Measurements from ENCODE around the gene ANXA10.
A peak's percentile ranks its signal among the peaks of the same experiment; 100 is the strongest.

The ANXA10 gene

GRCh38 chr4:168070903-168071302, 21.4 kb upstream of the ANXA10 start:
- peaks cover 0 to 6% (median 0%) of the 10 kb centered on the region in 4 experiments for H3K4me1 ChIP-seq (ENCODE audit: control extremely low read depth in 1 of 4, control insufficient read depth in 4 of 4, insufficient read depth in 4 of 4, low read length in 3 of 4)
- H3K4me3 ChIP-seq (ENCODE audit: control insufficient read depth in 1 of 7, extremely low read depth in 1 of 7, insufficient read depth in 4 of 7, low read depth in 2 of 7, low read length in 6 of 7), result no peak overlapping the region
- H3K9me3 ChIP-seq (ENCODE audit: control extremely low read depth in 1 of 5, control insufficient read depth in 4 of 5, insufficient read depth in 2 of 5, low read depth in 1 of 5, low read length in 4 of 5), result no peaks in the 10 kb centered on the region
- H3K27ac ChIP-seq (ENCODE audit: insufficient read depth in 1 of 2, low read depth in 1 of 2, low read length in 2 of 2, poor library complexity in 1 of 2, severe bottlenecking in 2 of 2), result no peak overlapping the region
- CTCF ChIA-PET, result no interaction called here
- no CpG with 5 or more reads among the region's 1 CpG for WGBS (ENCODE audit: insufficient coverage)
- POLR2A ChIA-PET, result no interaction called here
- H3K27me3 ChIP-seq (replicated peaks in 2 of 5; ENCODE audit: control insufficient read depth in 4 of 5, insufficient read depth in 5 of 5, low read length in 4 of 5), result no peaks in the 10 kb centered on the region
- no peaks in the 10 kb centered on the region for H3K36me3 ChIP-seq (ENCODE audit: control insufficient read depth in 4 of 4, insufficient read depth in 4 of 4, low read length in 3 of 4)
- no peak for DNase-seq

- POLR2A ChIA-PET, result no interaction called here
Observed at GRCh38 chr4:168071304-168071703, 21.0 kb upstream of the ANXA10 start.

GRCh38 chr4:168074861-168075260, 17.5 kb upstream of the ANXA10 start:
- POLR2A ChIA-PET, result no interaction called here
- Histone ChIP-seq H3K27ac (ENCODE audit: insufficient read depth in 1 of 2, low read depth in 1 of 2, low read length in 2 of 2, poor library complexity in 1 of 2, severe bottlenecking in 2 of 2) (no peak overlapping the region), H3K4me1 (ENCODE audit: control extremely low read depth in 1 of 4, control insufficient read depth in 4 of 4, insufficient read depth in 4 of 4, low read length in 3 of 4) (peaks cover 0 to 6% (median 0%) of the 10 kb centered on the region in 4 experiments), H3K27me3 (replicated peaks in 2 of 5; ENCODE audit: control insufficient read depth in 4 of 5, insufficient read depth in 5 of 5, low read length in 4 of 5) (no peaks in the 10 kb centered on the region), H3K9me3 (ENCODE audit: control extremely low read depth in 1 of 5, control insufficient read depth in 4 of 5, insufficient read depth in 2 of 5, low read depth in 1 of 5, low read length in 4 of 5) (no peaks in the 10 kb centered on the region), H3K4me3 (ENCODE audit: control insufficient read depth in 1 of 7, extremely low read depth in 1 of 7, insufficient read depth in 4 of 7, low read depth in 2 of 7, low read length in 6 of 7) (no peak overlapping the region), H3K36me3 (ENCODE audit: control insufficient read depth in 4 of 4, insufficient read depth in 4 of 4, low read length in 3 of 4) (no peaks in the 10 kb centered on the region)
- 100% methylated on average over 4 of the region's 4 CpGs for WGBS (ENCODE audit: insufficient coverage)
- CTCF ChIA-PET, result no interaction called here
- no peak for DNase-seq

More at GRCh38 chr4:168071304-168071703, 21.0 kb upstream of the ANXA10 start:
- no peak overlapping the region for H3K27ac ChIP-seq (ENCODE audit: insufficient read depth in 1 of 2, low read depth in 1 of 2, low read length in 2 of 2, poor library complexity in 1 of 2, severe bottlenecking in 2 of 2)
- peaks cover 0 to 6% (median 0%) of the 10 kb centered on the region in 4 experiments for H3K4me1 ChIP-seq (ENCODE audit: control extremely low read depth in 1 of 4, control insufficient read depth in 4 of 4, insufficient read depth in 4 of 4, low read length in 3 of 4)
- no peak overlapping the region for H3K4me3 ChIP-seq (ENCODE audit: control insufficient read depth in 1 of 7, extremely low read depth in 1 of 7, insufficient read depth in 4 of 7, low read depth in 2 of 7, low read length in 6 of 7)
- DNase-seq, result no peak
- no peaks in the 10 kb centered on the region for H3K9me3 ChIP-seq (ENCODE audit: control extremely low read depth in 1 of 5, control insufficient read depth in 4 of 5, insufficient read depth in 2 of 5, low read depth in 1 of 5, low read length in 4 of 5)
- CTCF ChIA-PET, result no interaction called here
- no CpG with 5 or more reads among the region's 2 CpGs for WGBS (ENCODE audit: insufficient coverage)
- no peaks in the 10 kb centered on the region for H3K36me3 ChIP-seq (ENCODE audit: control insufficient read depth in 4 of 4, insufficient read depth in 4 of 4, low read length in 3 of 4)
- H3K27me3 ChIP-seq (replicated peaks in 2 of 5; ENCODE audit: control insufficient read depth in 4 of 5, insufficient read depth in 5 of 5, low read length in 4 of 5), result no peaks in the 10 kb centered on the region

- WGBS (ENCODE audit: insufficient coverage), result no CpG with 5 or more reads among the region's 2 CpGs
- H3K27me3 ChIP-seq (replicated peaks in 2 of 5; ENCODE audit: control insufficient read depth in 4 of 5, insufficient read depth in 5 of 5, low read length in 4 of 5), result no peaks in the 10 kb centered on the region
- peak; percentile 34 to 65 (median 55) for DNase-seq
- peaks cover 0 to 6% (median 0%) of the 10 kb centered on the region in 4 experiments for H3K4me1 ChIP-seq (ENCODE audit: control extremely low read depth in 1 of 4, control insufficient read depth in 4 of 4, insufficient read depth in 4 of 4, low read length in 3 of 4)
- no peaks in the 10 kb centered on the region for H3K9me3 ChIP-seq (ENCODE audit: control extremely low read depth in 1 of 5, control insufficient read depth in 4 of 5, insufficient read depth in 2 of 5, low read depth in 1 of 5, low read length in 4 of 5)
- ChIA-PET CTCF (interaction anchor here (0.6 to 1.0 kb wide), 2 partner anchors 13 to 1522 kb away, joined by 3 to 4 read pairs; no protein-coding TSS in a partner anchor), POLR2A (no interaction called here)
- no peaks in the 10 kb centered on the region for H3K36me3 ChIP-seq (ENCODE audit: control insufficient read depth in 4 of 4, insufficient read depth in 4 of 4, low read length in 3 of 4)
- H3K4me3 ChIP-seq (ENCODE audit: control insufficient read depth in 1 of 7, extremely low read depth in 1 of 7, insufficient read depth in 4 of 7, low read depth in 2 of 7, low read length in 6 of 7), result no peak overlapping the region
- H3K27ac ChIP-seq (ENCODE audit: insufficient read depth in 1 of 2, low read depth in 1 of 2, low read length in 2 of 2, poor library complexity in 1 of 2, severe bottlenecking in 2 of 2), result no peak overlapping the region
Observed at GRCh38 chr4:168076989-168077725, 15.2 kb upstream of the ANXA10 start.

GRCh38 chr4:168077726-168078239, 14.6 kb upstream of the ANXA10 start:
- Histone ChIP-seq H3K4me1 (ENCODE audit: control extremely low read depth in 1 of 4, control insufficient read depth in 4 of 4, insufficient read depth in 4 of 4, low read length in 3 of 4) (peaks cover 0 to 6% (median 0%) of the 10 kb centered on the region in 4 experiments), H3K27ac (ENCODE audit: insufficient read depth in 1 of 2, low read depth in 1 of 2, low read length in 2 of 2, poor library complexity in 1 of 2, severe bottlenecking in 2 of 2) (no peak overlapping the region), H3K36me3 (ENCODE audit: control insufficient read depth in 4 of 4, insufficient read depth in 4 of 4, low read length in 3 of 4) (no peaks in the 10 kb centered on the region), H3K27me3 (replicated peaks in 2 of 5; ENCODE audit: control insufficient read depth in 4 of 5, insufficient read depth in 5 of 5, low read length in 4 of 5) (no peaks in the 10 kb centered on the region), H3K9me3 (ENCODE audit: control extremely low read depth in 1 of 5, control insufficient read depth in 4 of 5, insufficient read depth in 2 of 5, low read depth in 1 of 5, low read length in 4 of 5) (no peaks in the 10 kb centered on the region), H3K4me3 (ENCODE audit: control insufficient read depth in 1 of 7, extremely low read depth in 1 of 7, insufficient read depth in 4 of 7, low read depth in 2 of 7, low read length in 6 of 7) (no peak overlapping the region)
- ChIA-PET POLR2A (no interaction called here), CTCF (no interaction called here)
- DNase-seq, result no peak
- 96% methylated on average over 3 of the region's 5 CpGs for WGBS (ENCODE audit: insufficient coverage)

GRCh38 chr4:168082379-168082778, 10.0 kb upstream of the ANXA10 start:
- no peak for DNase-seq
- no peak overlapping the region for H3K4me3 ChIP-seq (ENCODE audit: control insufficient read depth in 1 of 7, extremely low read depth in 1 of 7, insufficient read depth in 4 of 7, low read depth in 2 of 7, low read length in 6 of 7)
- no peaks in the 10 kb centered on the region for H3K4me1 ChIP-seq (ENCODE audit: control extremely low read depth in 1 of 4, control insufficient read depth in 4 of 4, insufficient read depth in 4 of 4, low read length in 3 of 4)
- no peak overlapping the region for H3K27ac ChIP-seq (ENCODE audit: insufficient read depth in 1 of 2, low read depth in 1 of 2, low read length in 2 of 2, poor library complexity in 1 of 2, severe bottlenecking in 2 of 2)
- no peaks in the 10 kb centered on the region for H3K27me3 ChIP-seq (replicated peaks in 2 of 5; ENCODE audit: control insufficient read depth in 4 of 5, insufficient read depth in 5 of 5, low read length in 4 of 5)
- POLR2A ChIA-PET, result no interaction called here
- 80% methylated on average over 1 of the region's 5 CpGs for WGBS (ENCODE audit: insufficient coverage)
- H3K9me3 ChIP-seq (ENCODE audit: control extremely low read depth in 1 of 5, control insufficient read depth in 4 of 5, insufficient read depth in 2 of 5, low read depth in 1 of 5, low read length in 4 of 5), result peaks cover 0 to 3% (median 3%) of the 10 kb centered on the region in 5 experiments
- H3K36me3 ChIP-seq (ENCODE audit: control insufficient read depth in 4 of 4, insufficient read depth in 4 of 4, low read length in 3 of 4), result no peaks in the 10 kb centered on the region
- CTCF ChIA-PET, result no interaction called here

GRCh38 chr4:168095776-168096406, 3.6 kb downstream of the ANXA10 start:
- DNase-seq, result no peak

More at GRCh38 chr4:168095776-168096406, 3.6 kb downstream of the ANXA10 start:
- ChIA-PET CTCF (no interaction called here), POLR2A (interaction anchor here (0.6 kb wide), 1 partner anchor 377 kb away, joined by 5 read pairs; no protein-coding TSS in a partner anchor)
- no peaks in the 10 kb centered on the region for H3K27me3 ChIP-seq (replicated peaks in 2 of 5; ENCODE audit: control insufficient read depth in 4 of 5, insufficient read depth in 5 of 5, low read length in 4 of 5)
- no peaks in the 10 kb centered on the region for H3K36me3 ChIP-seq (ENCODE audit: control insufficient read depth in 4 of 4, insufficient read depth in 4 of 4, low read length in 3 of 4)
- H3K4me1 ChIP-seq (ENCODE audit: control extremely low read depth in 1 of 4, control insufficient read depth in 4 of 4, insufficient read depth in 4 of 4, low read length in 3 of 4), result no peaks in the 10 kb centered on the region
- no peak overlapping the region for H3K4me3 ChIP-seq (ENCODE audit: control insufficient read depth in 1 of 7, extremely low read depth in 1 of 7, insufficient read depth in 4 of 7, low read depth in 2 of 7, low read length in 6 of 7)
- H3K9me3 ChIP-seq (ENCODE audit: control extremely low read depth in 1 of 5, control insufficient read depth in 4 of 5, insufficient read depth in 2 of 5, low read depth in 1 of 5, low read length in 4 of 5), result no peaks in the 10 kb centered on the region
- no peak overlapping the region for H3K27ac ChIP-seq (ENCODE audit: insufficient read depth in 1 of 2, low read depth in 1 of 2, low read length in 2 of 2, poor library complexity in 1 of 2, severe bottlenecking in 2 of 2)
- no CpG with 5 or more reads among the region's 2 CpGs for WGBS (ENCODE audit: insufficient coverage)
